ENCODE data around the gene PKD1.
"Not testable (repeated sequence)": the region's sequence is repeated elsewhere in the genome, so short reads cannot be mapped to it uniquely, and the experiment has no call there.

Gene PKD1

GRCh38 chr16:2123706-2124376 lies 11.9 kb downstream of the PKD1 start:
- DNase-seq (ENCODE audit: low spot score), result not testable (repeated sequence)

- not testable (repeated sequence) for DNase-seq (ENCODE audit: low spot score)
These were observed 12.6 kb downstream of the PKD1 start for GRCh38 chr16:2122934-2123683.

GRCh38 chr16:2122429-2122828 lies 13.3 kb downstream of the PKD1 start:
- no peak for DNase-seq (ENCODE audit: low spot score)

GRCh38 chr16:2121853-2122252 lies 13.8 kb downstream of the PKD1 start:
- no peak for DNase-seq (ENCODE audit: low spot score)

GRCh38 chr16:2121325-2121724 lies 14.4 kb downstream of the PKD1 start:
- DNase-seq (ENCODE audit: low spot score), result peak; percentile 24

GRCh38 chr16:2117960-2118722 lies 17.6 kb downstream of the PKD1 start:
- not testable (repeated sequence) for DNase-seq (ENCODE audit: low spot score)

GRCh38 chr16:2117341-2117740 lies 18.4 kb downstream of the PKD1 start:
- not testable (repeated sequence) for DNase-seq (ENCODE audit: low spot score)

GRCh38 chr16:2116428-2116827 lies 19.3 kb downstream of the PKD1 start:
- DNase-seq (ENCODE audit: low spot score), result not testable (repeated sequence)

GRCh38 chr16:2115591-2115973 lies 20.1 kb downstream of the PKD1 start:
- DNase-seq (ENCODE audit: low spot score), result no peak

GRCh38 chr16:2114885-2115590 lies 20.7 kb downstream of the PKD1 start:
- DNase-seq (ENCODE audit: low spot score), result not testable (repeated sequence)

GRCh38 chr16:2114225-2114624 lies 21.5 kb downstream of the PKD1 start:
- not testable (repeated sequence) for DNase-seq (ENCODE audit: low spot score)

- DNase-seq (ENCODE audit: low spot score), result not testable (repeated sequence)
These were observed 23.1 kb downstream of the PKD1 start for GRCh38 chr16:2112539-2113106.

GRCh38 chr16:2111412-2112335 lies 24.0 kb downstream of the PKD1 start:
- not testable (repeated sequence) for DNase-seq (ENCODE audit: low spot score)

GRCh38 chr16:2111009-2111353 lies 24.7 kb downstream of the PKD1 start:
- DNase-seq (ENCODE audit: low spot score), result not testable (repeated sequence)

GRCh38 chr16:2110332-2111008 lies 25.2 kb downstream of the PKD1 start:
- DNase-seq (ENCODE audit: low spot score), result not testable (repeated sequence)

GRCh38 chr16:2109872-2110271 lies 25.8 kb downstream of the PKD1 start:
- DNase-seq (ENCODE audit: low spot score), result not testable (repeated sequence)

GRCh38 chr16:2109271-2109580 lies 26.5 kb downstream of the PKD1 start:
- DNase-seq (ENCODE audit: low spot score), result not testable (repeated sequence)

GRCh38 chr16:2108446-2109270 lies 27.0 kb downstream of the PKD1 start:
- DNase-seq (ENCODE audit: low spot score), result not testable (repeated sequence)

- not testable (repeated sequence) for DNase-seq (ENCODE audit: low spot score)
These were observed 27.9 kb downstream of the PKD1 start for GRCh38 chr16:2107791-2108125.

Measured in RKO (cell line).